AG04450 (cell line): ENCODE results near the gene INTS2. TPM values are rescaled to one million over a fixed set of nuclear protein-coding genes. Genes with fewer than 3 reads are reported as not detected.

Experiments used
- CTCF ChIA-PET: fragments of 300-600, 350-600 bp; formaldehyde crosslinking; extraction: SDS; loops from one replicate; lab custom pipeline; 2022; ENCODE audit warnings: antibody characterized with exemption, inconsistent platforms; lab: Charles Lee
- POLR2A ChIA-PET: fragments of 350-600 bp; formaldehyde crosslinking; extraction: SDS; loops from one replicate; lab custom pipeline; 2021; ENCODE audit warnings: antibody characterized with exemption, inconsistent platforms; lab: Yijun Ruan, JAX
- DNase-seq: peaks from one replicate; pipeline ENCODE4 v3.0.0-alpha.2; 2011; ENCODE audit warnings: low read depth, low spot score
- H3K27ac ChIP-seq: one replicate; pipeline ENCODE4 v1.5.1; 2012; ENCODE audit warnings: low read depth, low read length, control low read depth
- H3K27me3 ChIP-seq: one replicate; pipeline ENCODE4 v1.6.0; 2012; ENCODE audit warnings: low read length; ENCODE audit not compliant: control insufficient read depth, insufficient read depth
- H3K4me3 ChIP-seq: 2 replicates; pipeline ENCODE4 v1.5.1; 2011; ENCODE audit warnings: mild to moderate bottlenecking, low read depth, low read length, control low read depth
- H3K9me3 ChIP-seq: 2 replicates; pipeline ENCODE4 v1.5.1; 2012; ENCODE audit warnings: low read length; ENCODE audit not compliant: control insufficient read depth, insufficient read depth
- polyA plus RNA-seq: library from polyadenylated mRNA; depleted of rRNA; stranded (reverse); fragments of >200 nt; gene quantifications from 2 replicates; pipeline ENCODE4 v1.2.3, GENCODE V29; 2011
- TF ChIP-seq, protein P1 (sequence below): IDR thresholded peaks from 2 replicates; pipeline ENCODE4 v1.5.1; 2011; ENCODE audit warnings: low read depth, low read length, control low read depth, inconsistent platforms

INTS2 gene
- polyA plus RNA-seq, 1 experiment: 10.4 TPM

DNA sequence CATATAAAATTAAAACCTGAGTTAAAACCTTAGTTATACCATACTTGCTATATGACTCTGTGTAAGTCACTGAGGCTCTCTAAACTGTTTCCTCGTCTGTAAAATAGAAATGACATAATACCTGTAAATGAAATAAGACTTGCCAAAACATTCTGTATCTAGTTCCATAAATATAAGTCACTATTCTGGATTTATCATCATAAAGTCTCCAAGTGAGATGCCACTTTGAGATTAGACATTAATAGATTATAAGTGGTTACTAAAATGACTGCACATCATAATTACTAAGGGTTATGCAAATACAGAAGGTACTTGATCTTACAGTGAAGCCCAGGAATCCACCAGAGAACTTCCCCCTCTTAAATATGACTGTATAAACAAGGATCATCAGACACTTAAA is 52.5 kb downstream of the INTS2 start:
- TF ChIP-seq, protein P1, sequence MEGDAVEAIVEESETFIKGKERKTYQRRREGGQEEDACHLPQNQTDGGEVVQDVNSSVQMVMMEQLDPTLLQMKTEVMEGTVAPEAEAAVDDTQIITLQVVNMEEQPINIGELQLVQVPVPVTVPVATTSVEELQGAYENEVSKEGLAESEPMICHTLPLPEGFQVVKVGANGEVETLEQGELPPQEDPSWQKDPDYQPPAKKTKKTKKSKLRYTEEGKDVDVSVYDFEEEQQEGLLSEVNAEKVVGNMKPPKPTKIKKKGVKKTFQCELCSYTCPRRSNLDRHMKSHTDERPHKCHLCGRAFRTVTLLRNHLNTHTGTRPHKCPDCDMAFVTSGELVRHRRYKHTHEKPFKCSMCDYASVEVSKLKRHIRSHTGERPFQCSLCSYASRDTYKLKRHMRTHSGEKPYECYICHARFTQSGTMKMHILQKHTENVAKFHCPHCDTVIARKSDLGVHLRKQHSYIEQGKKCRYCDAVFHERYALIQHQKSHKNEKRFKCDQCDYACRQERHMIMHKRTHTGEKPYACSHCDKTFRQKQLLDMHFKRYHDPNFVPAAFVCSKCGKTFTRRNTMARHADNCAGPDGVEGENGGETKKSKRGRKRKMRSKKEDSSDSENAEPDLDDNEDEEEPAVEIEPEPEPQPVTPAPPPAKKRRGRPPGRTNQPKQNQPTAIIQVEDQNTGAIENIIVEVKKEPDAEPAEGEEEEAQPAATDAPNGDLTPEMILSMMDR: no peak
- no peak for DNase-seq
- CTCF ChIA-PET: no interaction called here
- Histone ChIP-seq H3K27me3 (no peaks in the 10 kb centered on the region), H3K9me3 (no peaks in the 10 kb centered on the region), H3K27ac (no peak overlapping the region), H3K4me3 (no peak overlapping the region)
- POLR2A ChIA-PET: no interaction called here

DNA sequence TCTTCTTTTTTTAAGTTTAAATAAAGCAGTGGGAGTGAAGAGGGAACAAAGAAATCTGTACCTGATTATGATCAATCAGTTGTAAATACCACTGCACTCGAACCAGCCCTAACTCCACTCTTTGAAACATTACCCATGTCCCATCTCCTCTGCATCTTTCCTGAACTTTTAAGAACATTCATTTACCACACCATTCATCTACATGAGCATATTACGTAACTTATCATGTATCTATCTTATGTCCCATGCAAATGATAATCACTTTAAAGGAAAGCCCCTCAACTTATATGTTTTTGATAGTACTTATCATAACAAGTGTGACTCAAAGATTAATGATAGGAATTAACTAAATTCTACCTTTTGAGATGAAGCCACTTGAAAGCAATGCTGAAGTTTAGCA is 53.7 kb downstream of the INTS2 start:
- ChIA-PET POLR2A (no interaction called here), CTCF (interaction anchor here (0.7 kb wide), 1 partner anchor 37 kb away, joined by 3 read pairs; no protein-coding TSS in a partner anchor)
- Histone ChIP-seq H3K27me3 (no peaks in the 10 kb centered on the region), H3K9me3 (no peaks in the 10 kb centered on the region), H3K4me3 (no peak overlapping the region), H3K27ac (no peak overlapping the region)
- no peak for DNase-seq
- TF ChIP-seq, protein P1: no peak

DNA sequence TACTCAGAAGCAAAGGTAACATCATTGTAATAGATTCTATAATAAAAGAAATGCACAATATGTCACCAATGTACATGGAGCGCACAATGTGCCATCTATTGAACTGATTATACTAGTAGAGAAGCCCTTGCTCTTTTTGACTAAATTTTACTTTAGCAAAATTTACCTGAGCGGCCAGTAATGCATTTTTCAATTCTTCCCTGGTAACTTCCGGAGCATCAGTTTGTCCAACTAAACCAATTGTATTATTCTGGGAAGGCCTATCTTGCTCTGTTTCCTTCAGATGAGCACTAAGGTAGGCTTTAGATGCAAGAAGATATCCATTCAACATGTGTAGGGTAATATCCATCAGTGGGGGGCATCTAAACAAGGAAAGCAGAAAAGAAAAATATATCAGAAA is 55.7 kb downstream of the INTS2 start:
- no peaks in the 10 kb centered on the region for H3K9me3 ChIP-seq
- ChIA-PET POLR2A (no interaction called here), CTCF (no interaction called here)
- no peak for DNase-seq
- H3K27me3 ChIP-seq: no peaks in the 10 kb centered on the region
- no peak overlapping the region for H3K27ac ChIP-seq
- TF ChIP-seq, protein P1: no peak
- H3K4me3 ChIP-seq: no peak overlapping the region

DNA sequence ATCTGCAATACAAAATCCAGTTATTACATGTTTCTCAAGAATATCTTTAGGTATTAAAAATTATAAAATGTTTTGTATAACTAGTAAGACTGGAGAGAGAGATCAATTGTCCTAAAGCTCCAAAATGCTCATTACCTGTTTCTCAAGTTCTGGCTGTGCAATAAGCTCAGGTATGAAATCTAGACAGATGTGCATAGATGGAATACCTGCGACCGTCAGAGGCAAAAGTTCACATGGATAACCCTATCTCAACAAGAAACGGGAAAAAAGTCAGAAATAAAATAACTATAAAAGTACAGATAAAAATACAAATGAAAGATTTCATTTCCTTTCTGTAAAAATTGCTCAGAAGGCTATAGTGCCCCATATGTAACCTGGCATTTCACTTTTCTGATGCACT is 58.6 kb downstream of the INTS2 start:
- no peak overlapping the region for H3K27ac ChIP-seq
- TF ChIP-seq, protein P1: no peak
- no peaks in the 10 kb centered on the region for H3K27me3 ChIP-seq
- no peaks in the 10 kb centered on the region for H3K9me3 ChIP-seq
- H3K4me3 ChIP-seq: no peak overlapping the region
- DNase-seq: no peak
- ChIA-PET CTCF (no interaction called here), POLR2A (no interaction called here)

DNA sequence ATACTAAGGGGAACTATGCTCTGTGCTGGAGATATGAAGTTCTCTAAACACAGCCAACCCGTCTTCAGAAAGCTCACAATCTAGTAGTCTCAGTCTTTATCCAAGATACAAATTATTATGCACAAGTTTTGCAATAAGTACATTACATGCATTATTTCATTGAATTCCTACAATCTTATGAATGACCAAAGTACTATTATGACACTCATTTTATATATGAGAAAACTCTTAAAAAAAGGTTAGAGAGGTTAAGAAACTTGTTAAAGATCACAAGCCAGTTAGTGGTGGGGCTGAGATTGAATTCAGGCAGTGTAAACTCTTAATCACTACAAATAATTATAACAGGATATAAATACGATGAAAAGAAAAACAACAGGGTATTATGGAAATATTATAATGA is 59.7 kb downstream of the INTS2 start:
- ChIA-PET CTCF (no interaction called here), POLR2A (no interaction called here)
- no peak for DNase-seq
- Histone ChIP-seq H3K27ac (no peak overlapping the region), H3K4me3 (no peak overlapping the region), H3K9me3 (no peaks in the 10 kb centered on the region), H3K27me3 (no peaks in the 10 kb centered on the region)
- TF ChIP-seq, protein P1: no peak
